H1 (cell line): ENCODE results near the gene CHDH. TPM values are rescaled to one million over a fixed set of nuclear protein-coding genes. Genes with fewer than 3 reads are reported as not detected.

Experiments
- CTCF ChIA-PET: fragments of 300-600 bp; sonication (Branson Sonifier 250); formaldehyde crosslinking; loops from one replicate; lab custom pipeline; 2021; ENCODE audit not compliant: partially characterized antibody; lab: Charles Lee
- POLR2A ChIA-PET: fragments of 300-600 bp; sonication (Branson Sonifier 250); formaldehyde crosslinking; loops from one replicate; lab custom pipeline; 2021; ENCODE audit warnings: inconsistent platforms; ENCODE audit not compliant: partially characterized antibody; lab: Charles Lee
- DNase-seq, 2 experiments: peaks; one replicate each; pipeline versions ENCODE4 v3.0.0 to v3.0.0-alpha.2; 2010 to 2022; ENCODE audit warnings: low spot score in 2 of 2, low read depth in 1 of 2, mixed read lengths in 1 of 2
- FAIRE-seq: peaks from 2 replicates; lab custom pipeline; 2011; peaks lifted over from hg19 to GRCh38; lab: Jason Lieb, UNC
- H2AFZ ChIP-seq: 2 replicates; pipeline ENCODE4 v1.8.1; 2012; ENCODE audit warnings: low read length, inconsistent platforms
- H2AK5ac ChIP-seq: 2 replicates; pipeline ENCODE4 v1.6.1; 2013; ENCODE audit warnings: low read depth, low read length
- H2BK120ac ChIP-seq: replicated peaks from 2 replicates; pipeline ENCODE3; 2013; ENCODE audit warnings: low read depth, low read length, inconsistent platforms
- H2BK12ac ChIP-seq: 2 replicates; pipeline ENCODE4 v1.6.1; 2013; ENCODE audit warnings: low read depth, low read length
- H2BK15ac ChIP-seq: 2 replicates; pipeline ENCODE4 v1.6.1; 2013; ENCODE audit warnings: low read length
- H2BK20ac ChIP-seq: 2 replicates; pipeline ENCODE4 v1.6.1; 2013; ENCODE audit warnings: low read length
- H2BK5ac ChIP-seq: 2 replicates; pipeline ENCODE4 v1.6.1; 2013; ENCODE audit warnings: low read depth, low read length
- H3K14ac ChIP-seq: 2 replicates; pipeline ENCODE4 v1.6.1; 2013; ENCODE audit warnings: inconsistent platforms; ENCODE audit not compliant: insufficient read length
- H3K18ac ChIP-seq: 2 replicates; pipeline ENCODE4 v1.6.1; 2013; ENCODE audit warnings: low read length; ENCODE audit errors: extremely low read depth
- H3K23ac ChIP-seq: 2 replicates; pipeline ENCODE4 v1.6.1; 2013; ENCODE audit warnings: inconsistent platforms; ENCODE audit not compliant: insufficient read length
- H3K23me2 ChIP-seq: 2 replicates; pipeline ENCODE4 v1.6.1; 2013; ENCODE audit warnings: low read depth, low read length
- H3K27ac ChIP-seq: 2 replicates; pipeline ENCODE4 v1.6.1; 2011; ENCODE audit warnings: low read depth, low read length, inconsistent platforms
- H3K27me3 ChIP-seq, 4 experiments: replicated peaks in 1 of 4; 1 replicate in 1 of 4; 2 replicates in 3 of 4; pipeline versions ENCODE4 v1.6.1 to v1.8.1; 2011 to 2013; ENCODE audit warnings: low read length in 3 of 4, mild to moderate bottlenecking in 3 of 4, inconsistent platforms in 2 of 4, mixed read lengths in 2 of 4, moderate library complexity in 1 of 4; ENCODE audit not compliant: control insufficient read depth in 3 of 4, insufficient read depth in 3 of 4; ENCODE audit errors: extremely low read depth in 1 of 4
- H3K36me3 ChIP-seq, 4 experiments: 2 replicates each; pipeline versions ENCODE4 v1.6.1 to v1.8.1; 2011 to 2013; ENCODE audit warnings: mild to moderate bottlenecking in 4 of 4, low read length in 3 of 4, moderate library complexity in 2 of 4, control low read depth in 1 of 4, inconsistent platforms in 1 of 4; ENCODE audit not compliant: insufficient read depth in 4 of 4, control insufficient read depth in 2 of 4
- H3K4ac ChIP-seq: replicated peaks from 2 replicates; pipeline ENCODE3; 2013; ENCODE audit warnings: low read length, low read depth, mixed read lengths, inconsistent platforms; ENCODE audit not compliant: insufficient read length
- H3K4me1 ChIP-seq, 4 experiments: replicated peaks in 1 of 4; 1 replicate in 1 of 4; 2 replicates in 3 of 4; pipeline versions ENCODE4 v1.6.1 to v1.8.1; 2011 to 2013; ENCODE audit warnings: low read length in 3 of 4, inconsistent platforms in 2 of 4, mixed read lengths in 1 of 4; ENCODE audit not compliant: insufficient read depth in 4 of 4, control insufficient read depth in 3 of 4
- H3K4me2 ChIP-seq, 2 experiments: 2 replicates each; pipeline versions ENCODE4 v1.6.1 to v1.8.1; 2011 to 2013; ENCODE audit warnings: low read depth in 2 of 2, low read length in 2 of 2, control low read depth in 1 of 2, inconsistent platforms in 1 of 2, mild to moderate bottlenecking in 1 of 2; ENCODE audit not compliant: insufficient read depth in 1 of 2
- H3K4me3 ChIP-seq, 4 experiments: fragments of 200-600, 300-600 bp in 1 of 4; sonication (generic), shearing (Covaris generic), sonication (Bioruptor Twin) in 1 of 4; 2 replicates each; pipeline versions ENCODE4 v1.5.1 to v1.8.1; 2011 to 2016; ENCODE audit warnings: low read length in 4 of 4, low read depth in 3 of 4, control low read depth in 2 of 4, inconsistent platforms in 2 of 4, mild to moderate bottlenecking in 2 of 4, mixed read lengths in 1 of 4, moderate library complexity in 1 of 4; ENCODE audit not compliant: insufficient read depth in 2 of 4; ENCODE audit errors: extremely low read depth in 1 of 4
- H3K56ac ChIP-seq: replicated peaks from 2 replicates; pipeline ENCODE3; 2013; ENCODE audit warnings: low read depth, mild to moderate bottlenecking, mixed read lengths, low read length, inconsistent platforms; ENCODE audit not compliant: insufficient read length
- H3K79me1 ChIP-seq: 2 replicates; pipeline ENCODE4 v1.6.1; 2013; ENCODE audit warnings: low read depth, low read length, control low read depth
- H3K79me2 ChIP-seq, 2 experiments: 2 replicates each; pipeline versions ENCODE4 v1.6.1 to v1.8.1; 2012 to 2013; ENCODE audit warnings: low read length in 2 of 2, mild to moderate bottlenecking in 2 of 2, inconsistent platforms in 1 of 2; ENCODE audit not compliant: insufficient read depth in 2 of 2, control insufficient read depth in 1 of 2
- H3K9ac ChIP-seq, 4 experiments: replicated peaks in 1 of 4; 1 replicate in 1 of 4; 2 replicates in 3 of 4; pipeline versions ENCODE4 v1.6.1 to v1.8.1; 2011 to 2013; ENCODE audit warnings: low read depth in 3 of 4, low read length in 3 of 4, control low read depth in 2 of 4, mild to moderate bottlenecking in 2 of 4, moderate library complexity in 2 of 4, inconsistent platforms in 1 of 4; ENCODE audit errors: extremely low read depth in 1 of 4
- H3K9me3 ChIP-seq, 2 experiments: 2 replicates each; pipeline versions ENCODE4 v1.6.1 to v1.8.1; 2012 to 2013; ENCODE audit warnings: mild to moderate bottlenecking in 2 of 2, moderate library complexity in 2 of 2, control low read depth in 1 of 2, inconsistent platforms in 1 of 2, low read depth in 1 of 2, low read length in 1 of 2, mixed read lengths in 1 of 2; ENCODE audit not compliant: insufficient read depth in 2 of 2
- H4K20me1 ChIP-seq, 2 experiments: replicated peaks in 1 of 2; 2 replicates each; pipeline versions ENCODE3 to v1.8.1; 2011 to 2013; ENCODE audit warnings: inconsistent platforms in 2 of 2, low read length in 2 of 2, mild to moderate bottlenecking in 1 of 2; ENCODE audit not compliant: insufficient read depth in 2 of 2, control insufficient read depth in 1 of 2
- H4K5ac ChIP-seq: 2 replicates; pipeline ENCODE4 v1.6.1; 2013; ENCODE audit warnings: low read length, low read depth, mixed read lengths, inconsistent platforms; ENCODE audit not compliant: insufficient read length
- H4K8ac ChIP-seq: 2 replicates; pipeline ENCODE4 v1.8.0; 2013; ENCODE audit warnings: mild to moderate bottlenecking, moderate library complexity, low read length, inconsistent platforms; ENCODE audit not compliant: insufficient read depth; ENCODE audit errors: extremely low read depth
- H4K91ac ChIP-seq: replicated peaks from 2 replicates; pipeline ENCODE3; 2013; ENCODE audit warnings: low read length, mixed read lengths, inconsistent platforms; ENCODE audit not compliant: insufficient read length
- ASH2L ChIP-seq: fragments of 200-600, 300-600 bp; sonication (generic); IDR thresholded peaks from one replicate; pipeline ENCODE4 v1.7.1; 2017; ENCODE audit warnings: low read length
- CEBPB ChIP-seq: IDR thresholded peaks from 2 replicates; pipeline ENCODE4 v1.6.1; 2012; ENCODE audit warnings: low read depth, low read length
- EGR1 ChIP-seq: IDR thresholded peaks from 2 replicates; pipeline ENCODE4 v1.6.1; 2011; ENCODE audit warnings: low read depth, low read length, borderline replicate concordance
- GTF2F1 ChIP-seq: IDR thresholded peaks from 2 replicates; pipeline ENCODE4 v1.6.1; 2012; ENCODE audit warnings: low read depth, low read length, improper control_type of control experiment, borderline replicate concordance
- JUND ChIP-seq: IDR thresholded peaks from 2 replicates; pipeline ENCODE4 v1.6.1; 2011; ENCODE audit warnings: mild to moderate bottlenecking, improper control_type of control experiment, low read length
- MAX ChIP-seq: IDR thresholded peaks from 2 replicates; pipeline ENCODE4 v1.6.1; 2012; ENCODE audit warnings: inconsistent platforms
- POLR2AphosphoS5 ChIP-seq: IDR thresholded peaks from 2 replicates; pipeline ENCODE4 v1.6.1; 2011; ENCODE audit warnings: low read depth, low read length
- RXRA ChIP-seq: IDR thresholded peaks from 2 replicates; pipeline ENCODE4 v1.6.1; 2011; ENCODE audit warnings: low read depth, mild to moderate bottlenecking, low read length, moderate library complexity; ENCODE audit not compliant: insufficient read depth
- SP1 ChIP-seq: IDR thresholded peaks from 2 replicates; pipeline ENCODE4 v1.6.1; 2011; ENCODE audit warnings: low read depth, low read length
- SP2 ChIP-seq: IDR thresholded peaks from 2 replicates; pipeline ENCODE4 v1.6.1; 2012; ENCODE audit warnings: mild to moderate bottlenecking, low read length, inconsistent platforms
- TEAD4 ChIP-seq: IDR thresholded peaks from 2 replicates; pipeline ENCODE4 v1.6.1; 2012; ENCODE audit warnings: low read depth, low read length, inconsistent platforms, mixed read lengths
- YY1 ChIP-seq: IDR thresholded peaks from 2 replicates; pipeline ENCODE4 v1.6.1; 2011; ENCODE audit warnings: low read depth, mild to moderate bottlenecking, low read length
- ZNF274 ChIP-seq: IDR thresholded peaks from 2 replicates; pipeline ENCODE4 v1.7.0; 2012; ENCODE audit warnings: low read length, borderline replicate concordance; ENCODE audit errors: extremely low read depth
- WGBS, 2 experiments: shearing (Covaris generic) in 1 of 2; methylation state at CpG; one replicate each; pipeline versions ENCODE4 v1.1.6 to v1.1.7; 2013 to 2015; ENCODE audit warnings: low lambda C conversion rate in 2 of 2, mixed read lengths in 2 of 2, inconsistent platforms in 1 of 2, low coverage in 1 of 2, missing lambda C conversion rate in 1 of 2; ENCODE audit not compliant: insufficient replicate concordance in 2 of 2, insufficient coverage in 1 of 2, insufficient read length in 1 of 2; ENCODE audit errors: extremely low coverage in 1 of 2, missing lambda C conversion rate in 1 of 2; 5-methylcytosine and 5-hydroxymethylcytosine counted together
- polyA plus RNA-seq, 7 experiments: library from polyadenylated mRNA; depleted of rRNA in 3 of 7; stranded (reverse) in 5 of 7; unstranded in 2 of 7; fragments of >200 nt in 5 of 7; fragments of 200-250 nt in 2 of 7; gene quantifications; 1 replicate in 5 of 7; 2 replicates in 1 of 7; 4 replicates in 1 of 7; pipeline versions ENCODE4 v1.2.1 to v1.2.3, GENCODE V29; 2011 to 2013; ENCODE audit warnings: missing spikeins in 2 of 7, mixed read lengths in 2 of 7
- total RNA-seq: library from RNA; stranded (reverse); fragmentation: NEBNext Ultra II Directional; extraction: Animal tissue kit (Norgen Biotek cat#: 25700); gene quantifications from 2 replicates; pipeline ENCODE4 v1.2.1, GENCODE V29; 2021

The CHDH gene
- total and polyA plus RNA-seq, 2 of the 8 experiments (the other 6 are each of a cell fraction or from before 2014, with no cell fraction given) = 4.9 to 10.3 TPM

GRCh38 chr3:53800041-53800906 lies 45.9 kb downstream of the CHDH start:
- Histone ChIP-seq H3K23me2 (no peaks in the 10 kb centered on the region), H2BK20ac (no peak overlapping the region), H4K5ac (no peak overlapping the region), H3K4me3 (no peak overlapping the region), H3K18ac (no peak overlapping the region), H3K9me3 (no peaks in the 10 kb centered on the region), H2BK120ac (no peak overlapping the region), H2AFZ (no peak overlapping the region), H4K91ac (no peak overlapping the region), H3K27me3 (no peaks in the 10 kb centered on the region; a peak in 1 of 7 replicates), H3K79me1 (no peaks in the 10 kb centered on the region), H2BK5ac (0 out of 2 replicates have a peak overlapping the region, but pooled peaks have one; percentile 8), H2BK15ac (no peak overlapping the region), H2AK5ac (no peak overlapping the region), H3K4me2 (no peak overlapping the region), H4K20me1 (no peaks in the 10 kb centered on the region), H4K8ac (no peak overlapping the region), H3K27ac (no peak overlapping the region), H3K36me3 (no peaks in the 10 kb centered on the region), H3K9ac (no peak overlapping the region), H2BK12ac (no peak overlapping the region), H3K4ac (no peak overlapping the region), H3K14ac (no peak overlapping the region), H3K79me2 (no peaks in the 10 kb centered on the region), H3K56ac (no peak overlapping the region), H3K23ac (no peak overlapping the region), H3K4me1 (peaks cover 0 to 6% (median 0%) of the 10 kb centered on the region in 4 experiments; a peak in 4 of 7 replicates)
- ChIA-PET POLR2A (interaction anchor here (1.1 kb wide), 1 partner anchor 10 kb away, joined by 5 read pairs; no protein-coding TSS in a partner anchor), CTCF (interaction anchor here (1.0 to 1.2 kb wide), 3 partner anchors 11 to 34 kb away, joined by 3 to 4 read pairs (median 4); no protein-coding TSS in a partner anchor)
- WGBS, 2 experiments = 93% methylated on average over 16 of the region's 16 CpGs; no CpG with 5 or more reads in 1 of the 2 experiments
- no peak for FAIRE-seq
- no peak for DNase-seq
- TF ChIP-seq MAX (no peak), CEBPB (no peak), SP1 (no peak), JUND (no peak), GTF2F1 (no peak), POLR2AphosphoS5 (no peak), EGR1 (no peak), RXRA (no peak), ASH2L (no peak), ZNF274 (no peak), TEAD4 (no peak), YY1 (no peak), SP2 (no peak)
